HG03520 (cell line): ENCODE results near the gene TNIP1.

Source experiments
- ATAC-seq: cut with Tn5 transposase; IDR thresholded peaks from one replicate; pipeline ENCODE4 v1.9.1; 2021; ENCODE audit warnings: mild to moderate bottlenecking, moderate library complexity; ENCODE audit not compliant: unreplicated experiment

TNIP1 gene

GRCh38 chr5:151066920-151067319 is 13.9 kb downstream of the TNIP1 start:
- ATAC-seq: no peak

DNA sequence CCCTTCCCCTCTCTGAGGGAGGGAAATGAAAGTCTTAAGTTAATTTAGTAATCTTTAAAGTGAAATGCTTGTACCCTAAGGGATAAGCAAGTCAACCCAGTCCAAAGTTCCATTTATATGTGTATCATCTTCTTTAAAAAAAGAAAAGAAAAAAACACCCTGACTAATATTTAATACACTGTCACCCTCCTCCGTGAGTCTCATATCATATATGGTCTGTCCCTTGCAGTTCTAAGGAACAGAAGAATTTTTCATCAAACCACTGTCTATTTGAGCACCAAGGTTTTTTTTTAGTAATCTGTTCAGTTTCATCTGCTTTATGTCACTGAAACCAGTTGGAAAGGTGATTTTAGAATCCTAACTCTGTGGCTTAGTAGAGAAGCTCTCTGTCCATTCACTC is 15.2 kb downstream of the TNIP1 start:
- ATAC-seq: no peak

- ATAC-seq: no peak
Observed at GRCh38 chr5:151064916-151065499, 15.8 kb downstream of the TNIP1 start.

GRCh38 chr5:151063142-151063989 is 17.5 kb downstream of the TNIP1 start:
- ATAC-seq: no peak

DNA sequence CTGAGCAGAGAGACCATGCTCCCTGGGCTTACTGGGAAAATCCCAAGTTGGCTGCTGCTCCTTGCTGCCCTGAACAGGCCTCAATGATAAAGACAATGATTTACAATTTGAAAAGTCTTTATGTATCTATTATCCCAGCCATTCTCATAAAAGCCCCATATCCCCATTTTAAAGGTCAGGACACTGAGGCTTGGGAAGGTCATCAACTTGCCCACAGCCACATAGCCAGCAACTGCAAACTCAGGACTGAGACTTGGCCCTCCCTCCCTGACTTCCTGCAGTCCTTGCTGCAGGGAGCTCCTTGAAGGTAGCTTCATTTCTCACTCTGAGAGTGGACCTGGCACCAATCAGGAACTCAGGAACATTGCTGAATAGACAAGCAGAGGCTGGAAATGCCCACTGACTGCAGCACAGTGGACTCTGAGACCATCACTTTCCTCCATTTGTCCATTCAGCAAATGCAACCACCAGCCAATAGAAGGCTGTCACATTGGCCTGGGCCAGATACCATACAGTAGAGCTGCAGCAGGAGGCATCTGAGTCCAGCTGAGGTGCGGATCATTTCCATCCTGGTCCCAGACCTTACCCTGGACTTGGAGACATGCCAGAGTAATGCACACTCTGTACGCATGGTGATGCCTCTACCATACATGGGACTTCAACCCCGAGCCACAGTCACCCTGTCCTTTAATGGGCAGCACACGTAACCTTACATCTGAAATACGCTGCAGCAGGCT is 18.3 kb downstream of the TNIP1 start:
- ATAC-seq: no peak

DNA sequence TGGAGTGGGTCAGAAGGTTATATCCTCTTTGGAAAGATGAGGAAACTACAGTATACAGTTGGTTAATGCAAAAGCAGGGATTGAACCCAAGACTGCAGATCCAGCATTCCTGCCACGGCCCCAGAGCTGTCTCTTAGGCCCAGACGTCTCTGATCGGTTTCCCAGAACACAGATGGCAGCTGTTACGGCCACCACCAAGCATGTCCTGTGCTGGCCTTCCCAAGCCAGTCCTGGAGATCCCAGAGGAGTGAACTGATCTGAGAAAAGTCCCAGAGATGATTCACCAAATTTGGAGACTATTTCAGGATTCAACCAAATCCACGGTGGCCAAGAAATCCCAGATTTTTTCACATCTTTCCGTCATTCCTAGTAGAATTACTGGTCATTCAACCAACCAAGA is 20.1 kb downstream of the TNIP1 start:
- no peak for ATAC-seq

GRCh38 chr5:151058891-151059489 is 21.8 kb downstream of the TNIP1 start:
- no peak for ATAC-seq

GRCh38 chr5:151058301-151058700 is 22.5 kb downstream of the TNIP1 start:
- no peak for ATAC-seq

DNA sequence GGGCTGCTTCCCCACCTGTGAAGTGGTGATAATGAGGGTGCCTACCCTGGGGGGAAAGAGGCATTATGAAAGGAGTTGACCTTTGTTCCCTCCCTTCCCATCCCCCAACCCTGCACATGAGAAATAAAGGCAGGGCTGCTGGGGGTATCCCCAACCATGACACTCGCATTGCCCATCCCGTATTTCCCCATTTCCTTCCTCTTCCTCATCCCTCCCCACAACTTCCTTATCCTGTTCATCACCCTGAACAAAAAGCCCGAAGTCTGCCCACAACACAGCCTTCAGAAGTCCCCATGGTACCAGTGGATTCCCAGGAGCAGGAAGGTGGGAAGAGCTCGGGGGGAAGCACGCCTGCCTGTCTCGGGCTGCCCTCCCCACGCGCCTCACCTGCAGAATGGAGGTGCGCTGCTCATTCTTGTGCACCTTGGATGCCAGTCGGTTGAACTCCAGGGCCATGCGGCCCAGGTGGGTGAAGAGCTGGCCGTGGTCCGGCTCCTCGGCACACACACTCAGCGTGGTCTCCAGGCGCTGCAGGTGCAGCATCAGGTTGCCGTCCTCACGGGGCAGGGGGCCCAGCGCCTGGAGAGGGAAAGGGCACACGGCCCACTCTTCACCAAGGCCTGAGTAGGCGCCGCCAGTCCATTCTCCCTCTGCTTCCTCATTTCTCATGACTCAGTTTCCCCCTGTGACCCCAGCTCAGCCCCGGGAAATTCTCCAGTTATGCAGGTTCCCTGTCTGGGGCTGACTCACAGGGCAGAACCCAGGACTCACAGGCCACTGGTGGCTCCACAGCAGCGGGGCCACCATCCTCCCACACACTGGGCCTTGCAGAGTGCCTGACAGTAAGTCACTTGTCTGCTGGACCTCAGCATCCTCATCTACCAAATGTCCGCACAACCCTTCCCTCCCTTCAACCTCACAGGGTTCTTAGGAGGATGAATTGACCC is 24.2 kb downstream of the TNIP1 start:
- no peak for ATAC-seq

DNA sequence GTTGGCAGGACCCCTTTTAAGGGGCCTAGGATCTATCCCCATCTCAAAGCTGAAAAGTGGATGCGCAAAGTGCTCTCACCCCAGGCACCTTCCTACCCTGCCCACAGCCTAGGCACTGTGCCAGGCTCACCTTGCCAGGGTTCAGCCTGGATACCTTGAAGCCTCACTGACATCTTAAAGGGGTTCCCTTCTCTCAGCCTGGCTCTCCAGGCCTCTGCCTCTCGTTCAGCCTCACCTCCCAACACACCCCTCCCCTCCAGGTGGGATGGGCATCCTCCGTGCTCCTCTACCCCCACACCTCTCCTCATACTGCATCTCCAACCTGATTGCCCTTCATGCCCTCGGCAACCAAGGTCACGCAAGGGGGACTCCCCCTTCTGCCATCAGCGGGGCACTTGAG is 25.5 kb downstream of the TNIP1 start:
- ATAC-seq: no peak

GRCh38 chr5:151054709-151055108 is 26.1 kb downstream of the TNIP1 start:
- ATAC-seq: no peak

GRCh38 chr5:151053796-151054462 is 26.9 kb downstream of the TNIP1 start:
- ATAC-seq: no peak

DNA sequence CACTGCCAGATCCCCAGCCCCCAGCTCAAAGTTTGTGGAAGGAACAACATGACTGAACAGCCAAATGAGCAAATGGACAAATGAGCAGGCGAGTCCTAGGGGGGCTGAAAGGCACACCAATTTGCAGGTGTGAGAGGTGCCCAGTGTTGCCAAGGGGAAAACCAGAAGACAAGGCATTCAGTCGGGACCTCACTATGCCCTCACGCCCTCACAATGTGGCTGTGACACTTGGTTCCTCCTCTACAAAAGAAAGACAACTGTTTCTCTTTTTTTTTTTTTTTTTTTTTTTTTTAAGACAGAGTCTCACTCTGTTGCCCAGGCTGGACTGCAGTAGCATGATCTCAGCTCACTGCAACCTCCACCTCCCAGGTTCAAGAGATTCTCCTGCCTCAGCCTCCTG is 28.0 kb downstream of the TNIP1 start:
- no peak for ATAC-seq

DNA sequence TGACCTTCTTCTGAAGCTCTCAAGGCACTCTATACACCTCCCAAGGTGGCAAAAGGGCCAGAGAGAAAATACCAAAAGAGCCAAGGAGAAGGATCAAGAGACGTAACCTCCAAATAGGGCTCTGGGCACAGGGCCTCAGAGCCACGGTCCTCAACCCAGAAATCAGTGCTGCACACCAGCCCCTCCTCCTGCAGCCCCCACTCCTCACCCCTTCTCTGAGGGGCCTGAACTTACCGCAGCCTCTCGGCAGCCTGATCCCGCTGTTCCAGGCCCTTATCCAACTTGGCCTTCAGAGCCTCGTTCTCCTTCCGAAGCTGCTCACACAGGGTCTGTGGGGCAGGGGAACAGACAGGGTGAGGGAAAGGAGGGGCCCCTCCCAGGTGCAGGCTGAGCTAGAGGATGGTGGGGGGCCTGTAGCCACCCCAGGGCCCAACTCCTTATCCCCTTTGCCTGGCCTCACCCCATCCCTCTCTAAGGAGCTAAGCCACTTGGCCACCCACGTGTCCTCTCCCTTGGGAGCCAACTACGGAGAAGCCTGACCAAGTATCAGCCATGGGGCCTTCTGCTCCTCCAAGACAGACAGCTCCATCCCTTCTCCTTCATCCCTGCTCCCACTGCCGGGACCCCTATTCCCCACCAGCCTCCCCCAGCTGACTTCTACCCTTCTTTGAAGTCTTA is 28.8 kb downstream of the TNIP1 start:
- no peak for ATAC-seq

DNA sequence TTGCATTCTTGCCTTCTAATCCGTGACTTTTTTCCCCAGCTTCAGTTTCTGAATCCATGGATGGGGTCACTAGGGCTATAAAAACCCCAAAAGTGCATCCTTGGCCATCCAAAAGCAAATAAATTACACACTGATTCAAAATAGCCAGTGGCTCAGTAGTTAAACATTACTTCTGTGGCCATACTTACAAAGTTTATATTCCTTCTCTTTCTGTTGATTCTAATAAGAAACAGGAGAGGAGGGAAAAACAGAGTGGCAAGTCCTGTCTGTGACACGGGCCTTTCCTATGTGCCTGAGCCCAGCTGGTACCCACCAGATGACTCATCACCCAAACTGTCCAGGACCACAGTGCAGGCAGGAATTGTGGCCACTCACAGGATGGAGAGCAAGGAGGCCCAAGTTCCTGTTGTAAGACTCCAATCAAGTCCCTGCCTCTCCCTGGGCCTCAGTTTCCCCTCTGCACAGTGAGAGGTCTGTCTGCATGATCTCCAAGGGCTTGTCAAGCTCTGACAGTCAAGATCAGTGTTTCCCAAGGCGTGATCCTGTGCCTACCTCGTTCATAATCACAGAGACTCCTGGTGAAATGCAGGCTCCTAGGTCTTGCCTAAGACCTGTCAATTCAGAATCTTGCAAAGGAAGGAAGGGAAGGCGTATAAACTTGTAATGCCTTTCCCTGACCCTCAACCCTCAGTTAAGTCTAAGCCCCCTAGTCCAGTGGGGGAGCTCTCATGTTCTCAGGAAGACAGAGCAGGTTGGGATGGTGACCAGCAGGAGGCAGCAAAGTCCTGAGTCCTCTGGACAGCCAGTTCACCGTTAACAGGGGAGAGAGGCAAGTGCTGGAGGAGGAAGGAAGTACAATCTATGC is 29.5 kb downstream of the TNIP1 start:
- peak; percentile 54 for ATAC-seq

DNA sequence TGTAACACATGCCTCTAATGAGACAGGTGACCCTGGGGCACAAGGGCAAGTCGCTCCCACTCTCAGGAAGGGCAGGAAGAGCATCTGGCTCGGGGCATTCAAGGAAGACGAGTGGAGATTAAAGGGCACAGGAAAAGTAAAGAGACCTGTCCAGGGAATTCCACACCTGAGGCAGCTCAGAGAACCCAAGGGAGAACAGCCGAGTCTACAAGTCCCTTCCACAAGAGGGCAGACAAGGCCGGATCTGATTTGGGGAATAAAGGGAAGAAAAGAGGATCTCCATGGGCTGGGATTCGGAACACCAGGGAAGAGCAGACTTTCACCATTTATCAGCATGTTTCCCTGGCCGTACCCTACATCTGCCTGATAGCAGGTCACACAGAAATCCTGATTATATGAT is 32.3 kb downstream of the TNIP1 start:
- ATAC-seq: no peak

- ATAC-seq: peak; percentile 70
Observed at GRCh38 chr5:151047814-151048425, 32.9 kb downstream of the TNIP1 start.
